ENCODE data around the gene LRP4. TPM values are rescaled to one million over a fixed set of nuclear protein-coding genes. Genes with fewer than 3 reads are reported as not detected.

Gene LRP4
- total RNA-seq, 1 donor from 2014 or later = 14.5 TPM

DNA sequence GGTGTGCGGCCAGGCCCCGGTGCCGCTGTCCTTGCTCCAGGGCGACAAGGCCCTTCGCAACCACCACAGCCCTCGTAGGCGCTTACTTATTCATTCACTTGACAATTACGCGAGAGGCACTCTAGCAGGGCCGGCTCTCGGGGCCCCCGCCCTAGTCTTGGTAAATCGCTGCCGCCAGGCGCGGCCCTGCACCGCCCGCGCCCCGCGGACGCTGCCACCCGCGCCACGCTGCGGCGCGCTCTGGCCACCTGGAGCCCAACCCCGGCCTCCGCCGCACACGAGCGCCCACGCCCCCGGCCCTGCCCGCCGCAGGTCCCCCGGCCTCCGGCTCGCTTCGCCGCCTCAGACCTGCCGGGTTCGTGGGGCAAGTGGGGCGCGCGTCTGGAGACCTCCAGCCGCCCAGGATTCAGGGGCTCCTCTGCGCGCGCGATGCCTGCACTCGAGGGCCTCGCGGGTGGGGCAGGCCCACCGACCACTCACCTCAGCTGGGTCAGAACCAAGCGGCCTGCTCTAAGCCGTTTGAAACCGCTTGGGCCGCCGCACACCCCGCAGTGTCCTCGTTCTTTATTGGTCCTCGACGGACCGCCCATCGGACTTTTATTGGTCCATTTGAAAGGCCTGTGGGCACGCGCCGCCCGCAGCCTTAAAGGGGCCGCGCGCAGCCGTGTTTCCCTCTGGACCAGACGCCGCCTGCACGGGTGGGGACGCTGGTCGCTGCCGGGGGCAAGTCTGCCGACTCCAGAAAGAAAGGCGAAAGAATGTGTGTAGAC is 72.4 kb downstream of the LRP4 start, which contains the start of gene CKAP5:
Gene CKAP5, minus strand, starts transcription at position 541 of the 770 bp plus-strand sequence. CDS start 25,049 bp downstream, outside the sequence.
- DNase-seq (ENCODE audit: low spot score) = peak; percentile 92

DNA sequence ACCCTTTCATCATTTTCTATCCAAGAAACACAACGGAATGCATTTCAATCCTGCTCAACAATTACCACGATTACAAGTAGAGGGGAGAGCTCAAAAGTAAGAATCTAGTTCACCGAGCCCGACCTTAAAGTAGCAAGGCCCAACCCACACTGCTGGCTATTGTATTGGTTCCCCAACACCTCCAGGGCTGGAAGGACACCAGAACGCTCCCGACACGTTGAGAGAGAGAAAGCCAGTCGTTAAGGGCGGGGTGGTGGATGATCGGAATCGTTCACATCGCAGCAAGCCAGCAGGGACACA is 73.0 kb downstream of the LRP4 start:
- no peak for DNase-seq (ENCODE audit: low spot score)

DNA sequence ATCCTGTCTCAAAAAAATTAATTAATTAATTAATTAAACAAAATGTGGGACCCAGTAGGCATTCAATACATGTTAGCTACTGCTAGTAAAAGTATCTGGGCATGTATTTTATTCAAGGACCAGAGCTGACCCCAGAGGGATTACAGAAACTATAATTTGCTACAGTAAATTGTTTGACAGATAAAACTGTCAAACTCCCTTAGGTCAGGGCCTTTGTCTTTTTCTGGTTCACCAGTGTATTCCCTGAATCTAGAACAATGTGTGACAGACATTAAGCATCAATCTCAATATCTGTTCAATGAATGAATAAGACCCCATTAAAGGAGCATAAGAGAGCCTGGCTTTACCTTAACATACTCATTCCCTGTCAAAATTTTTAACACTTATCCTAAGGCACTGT is 78.2 kb downstream of the LRP4 start:
- DNase-seq (ENCODE audit: low spot score) = no peak

DNA sequence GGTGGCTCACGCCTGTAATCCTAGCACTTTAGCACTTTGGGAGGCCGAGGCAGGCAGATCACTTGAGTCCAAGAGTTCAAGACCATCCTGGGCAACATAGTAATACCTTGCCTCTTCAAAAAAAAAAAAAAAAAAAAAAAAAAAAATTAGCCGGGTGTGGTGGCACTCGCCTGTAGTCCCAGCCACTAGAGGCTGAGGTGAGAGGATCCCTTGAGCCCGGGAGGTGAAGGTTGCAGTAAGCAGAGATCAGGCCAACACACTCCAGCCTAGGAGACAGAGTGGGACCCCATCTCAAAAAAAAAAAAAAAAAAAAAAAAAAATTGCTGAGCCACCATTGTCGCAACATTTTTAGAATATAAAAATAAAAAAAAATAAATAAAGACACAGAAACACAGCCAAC is 79.8 kb downstream of the LRP4 start:
- DNase-seq (ENCODE audit: low spot score) = no peak

DNA sequence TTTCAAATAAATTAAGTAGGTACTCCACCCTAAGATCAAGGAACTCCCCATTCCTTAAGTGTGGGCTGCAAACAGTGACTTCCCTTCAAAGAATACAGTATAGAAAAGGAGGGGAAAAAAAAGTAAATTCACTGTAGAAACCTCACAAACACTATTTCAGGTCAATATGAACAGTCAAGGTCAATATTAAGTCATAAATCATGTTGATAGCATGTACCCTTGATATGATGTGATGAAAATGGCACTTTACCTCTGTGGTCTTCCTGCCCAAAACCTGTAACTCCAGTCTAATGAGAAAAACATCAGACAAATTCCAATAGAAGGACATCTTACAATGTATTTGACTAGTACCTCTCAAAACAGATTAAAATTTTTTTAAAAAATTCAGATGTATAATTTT is 80.5 kb downstream of the LRP4 start:
- DNase-seq (ENCODE audit: low spot score) = no peak

DNA sequence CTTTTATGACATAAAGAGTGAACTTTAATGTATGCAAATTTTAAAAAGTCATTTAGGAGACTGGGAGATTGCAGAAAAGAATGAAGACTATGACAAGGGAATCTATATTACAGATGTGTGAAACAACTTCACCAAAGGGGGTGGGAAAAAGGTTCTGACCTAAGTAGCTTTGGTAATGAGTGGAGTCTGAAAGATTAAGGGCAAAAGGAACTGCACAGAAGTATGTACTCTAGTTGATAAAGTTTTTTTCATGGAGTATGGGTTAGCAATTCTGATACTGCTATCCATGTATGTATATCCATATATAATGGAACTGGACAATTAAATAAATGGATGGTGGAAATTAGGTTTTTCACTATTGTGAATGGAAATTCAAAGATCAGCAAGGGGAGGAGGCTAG is 81.5 kb downstream of the LRP4 start:
- no peak for DNase-seq (ENCODE audit: low spot score)

DNA sequence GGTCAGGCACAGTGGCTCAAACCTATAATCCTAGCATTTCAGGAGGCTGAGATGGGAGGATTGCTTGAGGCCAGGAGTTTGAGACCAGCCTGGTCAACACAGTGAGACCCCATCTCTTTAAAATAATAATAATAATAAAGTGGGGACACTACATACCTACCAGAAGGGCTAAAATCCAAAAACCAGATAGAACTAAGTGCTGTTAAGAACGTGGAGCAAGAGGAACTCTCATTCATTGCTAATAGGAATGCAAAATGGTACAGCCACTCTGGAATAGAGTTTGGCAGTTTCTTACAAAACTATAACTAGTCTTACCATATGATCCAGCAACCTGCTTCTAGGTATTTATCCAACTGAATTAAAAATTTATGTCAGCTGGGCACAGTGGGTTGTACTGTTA is 81.9 kb downstream of the LRP4 start:
- no peak for DNase-seq (ENCODE audit: low spot score)

DNA sequence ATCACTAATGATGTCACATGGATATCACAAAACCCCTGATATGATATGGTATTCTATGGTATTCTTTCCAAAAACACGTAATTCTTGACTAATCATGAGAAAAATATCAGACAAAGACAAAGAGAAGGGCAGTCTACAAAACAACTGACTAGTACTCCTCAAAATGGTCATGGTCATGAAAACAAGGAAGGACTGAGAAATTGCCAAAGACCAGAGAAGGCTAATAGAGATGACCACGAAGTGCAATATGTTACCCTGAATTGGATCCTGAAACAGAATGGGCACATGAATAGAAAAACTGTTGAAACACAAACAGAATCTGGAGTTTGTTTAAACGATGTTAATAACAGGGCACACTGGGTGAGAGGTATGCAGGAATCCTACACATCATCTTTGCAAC is 82.5 kb downstream of the LRP4 start:
- DNase-seq (ENCODE audit: low spot score) = no peak

DNA sequence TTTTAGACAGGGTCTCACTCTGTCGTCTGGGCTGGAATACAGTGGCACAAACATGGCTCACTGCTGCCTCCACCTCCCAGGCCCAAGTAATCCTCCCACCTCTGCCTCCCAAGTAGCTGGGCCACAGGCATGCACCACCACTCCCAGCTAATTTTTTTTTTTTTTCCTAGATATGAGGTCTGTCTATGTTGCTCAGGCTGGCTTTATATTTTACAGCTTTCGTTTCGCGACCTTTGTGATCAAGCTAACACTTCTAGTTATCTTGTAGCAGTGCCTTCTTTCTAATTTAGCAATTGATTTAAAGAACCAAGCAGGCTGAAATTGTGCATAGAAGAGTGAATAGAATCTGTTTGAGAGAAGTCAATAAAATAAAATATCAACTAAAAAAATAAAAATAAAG is 83.5 kb downstream of the LRP4 start:
- DNase-seq (ENCODE audit: low spot score) = no peak

DNA sequence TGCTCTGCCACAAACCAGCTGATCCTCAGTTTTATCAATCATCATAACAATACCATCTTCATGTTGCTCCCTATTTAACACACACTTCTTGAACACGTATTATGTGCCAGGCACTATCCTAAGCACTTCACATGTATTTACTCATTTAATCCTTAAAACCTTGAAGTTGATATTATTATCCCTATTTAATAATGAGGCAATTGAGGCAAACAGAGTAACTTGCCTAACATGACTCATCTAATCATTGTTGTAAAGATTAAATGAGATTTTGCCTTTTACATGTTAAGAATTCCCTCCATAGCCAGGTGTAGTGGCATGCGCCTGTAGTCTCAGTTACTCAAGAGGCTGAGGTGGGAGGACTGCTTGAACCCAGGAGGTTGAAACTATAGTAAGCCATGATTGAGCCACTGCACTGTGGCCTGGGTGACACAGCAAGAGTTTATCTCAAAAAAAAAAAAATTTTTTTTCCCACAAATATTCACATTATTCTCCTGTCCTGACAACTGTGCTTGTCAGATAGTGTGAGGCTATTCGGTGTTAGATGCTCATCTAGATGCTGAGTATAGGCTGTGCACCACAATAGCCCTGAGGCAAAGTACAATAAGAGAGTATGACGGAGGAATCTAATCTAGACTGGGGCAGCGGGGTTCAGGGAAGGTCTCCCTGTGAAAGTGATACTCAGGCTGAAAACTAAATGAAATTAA is 85.7 kb downstream of the LRP4 start:
- no peak for DNase-seq (ENCODE audit: low spot score)

DNA sequence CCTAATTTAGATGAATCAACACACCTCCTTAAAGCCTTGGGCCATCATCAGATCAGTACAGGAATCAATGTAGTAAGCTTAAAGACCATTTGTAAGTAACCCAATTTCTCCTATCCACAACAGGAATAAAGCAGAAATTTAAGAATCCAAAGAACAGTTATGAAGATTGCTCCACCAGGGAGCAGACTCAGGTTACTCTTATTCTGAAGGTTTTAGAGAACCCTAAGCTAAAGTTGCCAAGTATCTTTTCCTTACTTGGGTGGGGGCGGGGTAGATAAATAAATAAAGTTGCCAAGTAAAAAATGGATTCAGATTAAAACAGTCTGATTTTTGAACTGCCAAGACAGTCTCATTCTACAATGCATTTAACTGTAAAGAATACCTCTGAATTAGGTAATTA is 90.4 kb downstream of the LRP4 start:
- DNase-seq (ENCODE audit: low spot score) = no peak

DNA sequence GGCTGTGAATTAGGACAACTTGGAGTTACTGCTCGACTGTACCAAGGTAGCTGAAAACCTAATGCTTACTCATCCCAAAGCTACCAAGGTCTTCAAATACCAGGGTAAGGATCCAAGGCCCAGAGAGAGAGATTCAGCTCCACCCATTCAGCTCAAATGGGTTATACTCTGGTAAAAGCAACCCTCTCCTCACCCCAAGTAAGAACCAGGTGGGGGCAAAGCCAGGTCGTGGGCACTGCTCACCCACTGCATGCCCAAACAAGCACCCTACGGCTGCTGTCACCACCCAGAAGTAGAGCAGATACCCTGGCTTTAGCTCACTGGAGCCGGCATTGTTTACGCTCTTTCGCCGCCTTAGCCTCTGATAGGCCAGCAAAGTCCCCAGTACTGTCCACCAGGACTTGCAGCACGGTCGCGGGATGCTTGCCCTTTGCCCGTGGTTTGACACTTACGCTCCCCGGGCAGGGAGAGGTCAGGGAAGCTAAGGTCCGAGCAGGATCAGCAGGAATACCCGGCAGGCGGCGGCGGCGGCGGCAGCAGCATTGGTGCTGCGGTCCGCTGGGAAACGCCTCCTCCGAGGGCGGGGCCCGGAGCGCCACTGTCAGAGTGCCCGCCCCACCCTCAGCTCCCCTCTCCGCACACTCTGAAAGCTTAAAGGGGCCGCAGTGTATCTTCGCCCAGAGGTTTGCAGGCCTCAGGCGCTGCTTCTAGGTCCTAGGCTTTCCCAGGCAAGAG is 91.9 kb downstream of the LRP4 start:
- peak; percentile 73 for DNase-seq (ENCODE audit: low spot score)

DNA sequence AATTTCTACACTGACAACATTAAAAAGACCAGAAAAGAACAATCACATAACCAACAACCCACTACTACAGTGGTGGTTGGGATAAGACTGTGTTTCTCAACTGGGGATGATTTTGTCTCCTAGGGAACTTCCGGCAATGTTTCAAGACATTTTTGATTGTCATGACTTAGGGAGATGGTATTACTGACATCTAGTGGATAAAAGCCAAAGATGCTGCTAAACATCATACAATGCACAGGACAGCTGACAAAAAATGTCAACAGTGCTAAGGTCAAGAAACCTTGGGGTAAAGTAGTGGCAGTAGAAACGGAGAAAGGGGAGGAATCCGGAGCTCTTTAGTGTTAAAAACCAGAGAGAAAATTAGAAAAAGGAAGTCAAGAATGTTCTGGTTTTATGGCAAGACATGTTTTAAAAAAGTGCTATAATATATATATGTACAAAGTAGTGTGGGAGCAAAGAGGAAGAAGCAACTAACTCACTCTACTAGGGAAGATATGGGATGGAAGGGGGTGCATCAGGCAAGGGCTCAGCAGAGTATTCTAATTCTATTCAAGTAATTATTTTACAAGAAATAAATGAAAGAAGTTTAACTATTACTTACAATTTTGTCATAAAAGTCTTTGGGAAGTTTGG is 109.4 kb downstream of the LRP4 start:
- no peak for DNase-seq (ENCODE audit: low spot score)

Other genes starting within 250 kb of the LRP4 start
- 138 TPM for gene ARHGAP1, start 217.9 kb downstream of the LRP4 start, total RNA-seq
- gene ZNF408, start 217.5 kb downstream of the LRP4 start, total RNA-seq = 12.9 TPM
- gene F2, start 199.3 kb downstream of the LRP4 start, total RNA-seq = 21.4 TPM
- 64.6 TPM for gene CKAP5, start 72.3 kb downstream of the LRP4 start, total RNA-seq
- 39.1 TPM for gene CSTPP1, start 18.2 kb upstream of the LRP4 start, total RNA-seq

All from mucosa of gallbladder (tissue), 1 donor.